ENCODE results near the gene TMEM41B.
"Not testable (repeated sequence)": the region's sequence is repeated elsewhere in the genome, so short reads cannot be mapped to it uniquely, and the experiment has no call there.

Gene TMEM41B

GRCh38 chr11:9314291-9315077 is at the start of gene TMEM41B:
Gene TMEM41B, minus strand, starts transcription at chr11:9314593. Its CDS starts 152 bp downstream, at chr11:9314441.
- DNase-seq: peak; percentile 98

- no peak for DNase-seq
Observed at GRCh38 chr11:9362393-9362863, 48.0 kb upstream of the TMEM41B start.

GRCh38 chr11:9360862-9361622 is 46.6 kb upstream of the TMEM41B start:
- not testable (repeated sequence) for DNase-seq

- DNase-seq: no peak
Observed at GRCh38 chr11:9357041-9357440, 42.6 kb upstream of the TMEM41B start.

- no peak for DNase-seq
Observed at GRCh38 chr11:9351321-9351881, 37.0 kb upstream of the TMEM41B start.

- DNase-seq: not testable (repeated sequence)
Observed at GRCh38 chr11:9347779-9348178, 33.4 kb upstream of the TMEM41B start.

- no peak for DNase-seq
Observed at GRCh38 chr11:9347100-9347499, 32.7 kb upstream of the TMEM41B start.

GRCh38 chr11:9344061-9344680 is 29.8 kb upstream of the TMEM41B start:
- no peak for DNase-seq

GRCh38 chr11:9341638-9342178 is 27.3 kb upstream of the TMEM41B start:
- no peak for DNase-seq

GRCh38 chr11:9332655-9333054 is 18.3 kb upstream of the TMEM41B start:
- no peak for DNase-seq

GRCh38 chr11:9330387-9331384 is 16.3 kb upstream of the TMEM41B start:
- no peak for DNase-seq

GRCh38 chr11:9320047-9320446 is 5.7 kb upstream of the TMEM41B start:
- DNase-seq: no peak

GRCh38 chr11:9319377-9320001 is 5.1 kb upstream of the TMEM41B start:
- DNase-seq: not testable (repeated sequence)

- DNase-seq: not testable (repeated sequence)
Observed at GRCh38 chr11:9318442-9319376, 4.3 kb upstream of the TMEM41B start.

GRCh38 chr11:9316334-9316733 is 1.9 kb upstream of the TMEM41B start:
- DNase-seq: no peak

GRCh38 chr11:9315078-9315688 is 790 bp upstream of the TMEM41B start:
- no peak for DNase-seq

- no peak for DNase-seq
Observed at GRCh38 chr11:9313648-9314290, 624 bp downstream of the TMEM41B start.

GRCh38 chr11:9310485-9311090 is 3.8 kb downstream of the TMEM41B start:
- DNase-seq: no peak

Data from NCI-H774 (cell line).